A549 (cell line): ENCODE results near the gene FNIP1.

Experiments
- CBX2 ChIP-seq: fragments of 200-600 bp; sonication (generic); IDR thresholded peaks from 2 replicates; pipeline ENCODE4 v1.6.1; 2016; ENCODE audit warnings: low read depth, mild to moderate bottlenecking, borderline replicate concordance
- CBX8 ChIP-seq: fragments of 200-600 bp; sonication (generic); IDR thresholded peaks from 2 replicates; pipeline ENCODE4 v1.6.1; 2016
- CTCF ChIP-seq: fragments of >200 bp; sonication (Bioruptor Twin); formaldehyde crosslinking; IDR thresholded peaks from 3 replicates; pipeline ENCODE4 v1.5.1; 2016
- E2F6 ChIP-seq: IDR thresholded peaks from 2 replicates; pipeline ENCODE4 v1.6.1; 2012; ENCODE audit warnings: low read depth, borderline replicate concordance
- EP300 ChIP-seq, 2 experiments: fragments of >200 bp; sonication (Bioruptor Twin); formaldehyde crosslinking; IDR thresholded peaks; 2 replicates in 1 of 2; 3 replicates in 1 of 2; pipeline ENCODE4 v1.6.1; 2016 to 2017
- KDM1A ChIP-seq: fragments of 200-600 bp; sonication (generic); IDR thresholded peaks from 2 replicates; pipeline ENCODE4 v1.6.1; 2016; ENCODE audit warnings: low read depth, mild to moderate bottlenecking
- MAX ChIP-seq: IDR thresholded peaks from 2 replicates; pipeline ENCODE4 v1.6.1; 2012
- POLR2A ChIP-seq: IDR thresholded peaks from 2 replicates; pipeline ENCODE4 v1.6.1; 2012; ENCODE audit warnings: mild to moderate bottlenecking, low read length
- POLR2AphosphoS2 ChIP-seq: conservative IDR thresholded peaks from 2 replicates; pipeline ENCODE4 v1.6.1; 2012; ENCODE audit warnings: low read length, improper control_type of control experiment, inconsistent platforms
- RCOR1 ChIP-seq: fragments of 150-350 bp; IDR thresholded peaks from 2 replicates; pipeline ENCODE4 v1.6.1; 2014; ENCODE audit warnings: antibody characterized with exemption, low read length, low read depth
- REST ChIP-seq: fragments of 200-600 bp; sonication (generic); IDR thresholded peaks from 2 replicates; pipeline ENCODE4 v1.6.1; 2016; ENCODE audit warnings: antibody characterized with exemption, mild to moderate bottlenecking, moderate library complexity
- RFX5 ChIP-seq: fragments of 450-650 bp; IDR thresholded peaks from 2 replicates; pipeline ENCODE4 v1.7.1; 2014; ENCODE audit warnings: antibody characterized with exemption, mild to moderate bottlenecking, moderate library complexity

- no peak for TF ChIP-seq CTCF
- TF ChIP-seq REST, result no peak
- no peak for TF ChIP-seq POLR2A
- TF ChIP-seq RFX5, result no peak
- TF ChIP-seq CBX2, result no peak
- no peak for TF ChIP-seq EP300 (IDR thresholded peaks at IDR 0.05)
- TF ChIP-seq KDM1A, result no peak
- TF ChIP-seq E2F6, result no peak
- TF ChIP-seq MAX, result no peak
- TF ChIP-seq POLR2AphosphoS2, result no peak
- TF ChIP-seq CBX8, result no peak
- TF ChIP-seq RCOR1, result no peak
These were observed 38.8 kb downstream of the FNIP1 start for GRCh38 chr5:131757830-131758519.
